HFF-Myc (cell line): Measurements from ENCODE around the gene PTPRN2.

Source experiments
- DNase-seq: peaks from one replicate; pipeline ENCODE4 v3.0.0-alpha.2; 2011; ENCODE audit warnings: low read depth; ENCODE audit errors: extremely low read depth
- H3K4me3 ChIP-seq: replicated peaks from 2 replicates; pipeline ENCODE4 v1.5.1; 2011; ENCODE audit warnings: low read depth, mild to moderate bottlenecking, control low read depth, low read length
- CTCF ChIP-seq: IDR thresholded peaks from 2 replicates; pipeline ENCODE4 v1.5.1; 2012; ENCODE audit warnings: mild to moderate bottlenecking, low read depth, low read length, control low read depth; ENCODE audit errors: missing control alignments

Gene PTPRN2

DNA sequence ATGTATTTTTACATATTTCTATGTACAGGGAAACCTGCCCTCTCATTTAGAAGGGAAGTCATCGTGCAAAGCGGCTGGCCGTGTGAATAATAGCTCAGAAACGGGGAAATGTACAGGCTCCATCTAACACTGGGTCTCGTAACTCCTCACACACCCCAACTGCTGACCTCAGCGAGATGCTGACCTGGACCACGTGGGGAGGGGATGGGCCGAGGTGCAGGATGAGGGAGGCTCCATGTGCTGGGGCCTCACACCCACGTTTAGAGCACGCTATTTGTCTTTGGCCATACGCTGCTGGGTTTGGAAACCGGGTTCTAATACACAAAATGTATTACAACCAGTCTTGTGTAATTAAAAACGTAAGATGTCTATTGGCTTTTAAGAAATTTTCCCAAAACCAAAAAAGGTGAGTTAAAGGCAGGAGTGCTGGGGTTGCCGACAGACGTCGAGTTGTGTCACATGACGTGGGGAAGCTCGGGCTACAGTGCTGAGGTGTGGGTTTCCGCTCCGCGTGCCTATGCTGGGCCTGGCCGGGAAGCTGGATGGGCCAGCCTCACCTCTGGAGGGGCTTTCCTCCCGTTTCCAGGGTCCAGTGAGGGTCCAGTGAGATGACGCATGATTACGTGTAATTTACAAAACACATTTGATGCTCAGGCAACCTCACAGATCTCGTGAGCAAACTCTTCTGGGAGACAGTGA, 1035.2 kb downstream of the PTPRN2 start:
- no peak for TF ChIP-seq CTCF
- DNase-seq = no peak
- no peak overlapping the region for H3K4me3 ChIP-seq

- no peak for TF ChIP-seq CTCF
- DNase-seq = no peak
- no peak overlapping the region for H3K4me3 ChIP-seq
Observed at GRCh38 chr7:157551325-157552070, 1036.1 kb downstream of the PTPRN2 start.

DNA sequence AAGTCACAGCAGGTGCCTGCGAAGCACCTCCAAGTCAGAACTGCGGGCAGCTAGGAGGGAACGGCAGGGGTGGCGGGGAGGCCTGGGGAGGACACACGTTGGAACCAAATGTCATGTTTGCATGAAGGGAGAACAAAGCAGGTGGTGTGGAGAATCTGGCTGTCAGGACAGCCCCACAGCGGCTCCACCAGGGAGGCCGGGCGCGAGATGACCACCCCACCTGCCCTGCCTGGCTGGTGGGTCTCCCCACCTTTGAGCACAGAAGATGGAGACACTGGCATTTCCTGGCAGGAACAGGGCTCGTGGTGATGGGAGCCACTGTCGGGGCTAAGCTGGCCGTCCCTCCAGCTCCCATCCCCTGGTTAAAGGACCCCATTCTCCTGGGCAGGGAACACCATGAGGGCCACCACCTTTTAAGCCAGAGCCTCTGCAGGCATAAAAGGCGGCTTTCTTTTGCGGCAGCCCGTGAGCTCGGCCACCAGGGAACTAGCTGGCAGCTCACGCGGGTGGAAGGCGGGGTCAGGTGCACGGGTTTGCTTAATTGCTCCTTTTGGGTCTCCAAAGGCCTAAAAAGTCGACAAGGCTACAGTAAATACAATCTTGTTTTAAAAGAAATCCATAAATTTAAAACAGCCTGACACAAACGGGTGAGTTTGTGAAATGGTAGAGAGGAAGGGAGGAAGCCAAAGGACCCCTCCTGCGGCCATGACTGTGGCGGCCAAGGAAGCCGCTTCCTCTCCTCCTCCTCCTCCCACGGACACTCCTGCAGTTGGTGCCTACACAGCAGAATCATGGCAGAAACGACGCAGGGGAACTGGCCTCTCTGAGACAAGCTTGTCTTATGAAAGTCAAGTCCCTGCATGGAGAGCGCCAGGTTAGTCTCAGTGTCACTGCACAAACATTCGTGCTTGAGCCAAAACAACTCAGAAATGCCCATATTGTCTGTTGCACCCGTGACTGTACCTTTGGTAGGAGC, 1037.0 kb downstream of the PTPRN2 start:
- H3K4me3 ChIP-seq = no peak overlapping the region
- TF ChIP-seq CTCF = no peak
- no peak for DNase-seq

GRCh38 chr7:157549612-157550299, 1037.9 kb downstream of the PTPRN2 start:
- no peak for TF ChIP-seq CTCF
- DNase-seq = no peak
- no peak overlapping the region for H3K4me3 ChIP-seq

DNA sequence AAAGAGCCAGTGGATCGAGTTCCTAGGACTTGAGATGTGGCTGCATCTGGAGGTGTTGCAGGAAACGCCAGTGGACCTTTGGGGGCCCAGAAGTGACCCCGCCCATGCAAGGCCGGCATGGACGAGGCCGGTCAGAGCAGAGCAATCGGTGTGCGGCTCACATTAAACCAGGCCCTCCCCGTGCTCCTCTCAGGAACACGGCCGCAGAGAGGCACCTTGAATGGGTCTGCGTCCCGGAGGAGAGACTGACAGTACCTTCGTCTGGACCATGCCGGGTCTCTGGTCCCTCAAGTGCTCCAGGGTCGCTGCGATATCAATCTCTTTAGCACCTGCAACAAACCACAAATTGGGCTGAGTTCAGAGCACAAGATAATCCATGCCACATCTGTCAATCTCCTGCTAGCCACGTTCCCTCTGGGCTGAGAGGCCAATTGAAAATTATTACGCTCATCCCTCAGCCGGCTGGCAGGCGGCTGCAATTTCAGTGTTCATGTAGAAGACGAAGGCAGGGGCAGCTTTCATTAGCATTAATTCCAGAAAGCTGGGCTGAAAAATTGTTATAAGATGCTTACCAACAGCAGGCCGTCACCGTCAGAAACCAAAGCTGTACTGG, 1038.8 kb downstream of the PTPRN2 start:
- TF ChIP-seq CTCF = no peak

GRCh38 chr7:157547611-157548010, 1040.0 kb downstream of the PTPRN2 start:
- H3K4me3 ChIP-seq = no peak overlapping the region
- DNase-seq = no peak
- no peak for TF ChIP-seq CTCF

More for the DNA sequence above, 1038.8 kb downstream of the PTPRN2 start:
- DNase-seq = no peak
- no peak overlapping the region for H3K4me3 ChIP-seq
